CD4-positive, alpha-beta T cell treated with Interleukin-15 for 1 hour (primary cell): ENCODE measurements around the gene FAF1.
"Not testable (repeated sequence)": the region's sequence is repeated elsewhere in the genome, so short reads cannot be mapped to it uniquely, and the experiment has no call there.

Experiments used
- DNase-seq: peaks from one replicate; pipeline ENCODE4 v3.0.0-alpha.2; 2020

Gene FAF1

DNA sequence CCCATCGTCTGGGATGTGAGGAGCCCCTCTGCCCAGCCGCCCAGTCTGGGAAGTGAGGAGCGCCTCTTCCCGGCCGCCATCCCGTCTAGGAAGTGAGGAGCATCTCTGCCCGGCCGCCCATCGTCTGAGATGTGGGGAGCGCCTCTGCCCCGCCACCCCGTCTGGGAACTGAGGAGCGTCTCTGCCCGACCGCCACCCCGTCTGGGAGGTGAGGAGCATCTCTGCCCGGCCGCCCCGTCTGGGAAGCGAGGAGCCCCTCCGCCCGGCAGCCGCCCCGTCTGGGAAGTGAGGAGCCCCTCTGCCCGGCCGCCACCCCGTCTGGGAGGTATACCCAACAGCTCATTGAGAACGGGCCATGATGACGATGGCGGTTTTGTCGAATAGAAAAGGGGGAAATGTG is 7.5 kb downstream of the FAF1 start:
- DNase-seq, result not testable (repeated sequence)

DNA sequence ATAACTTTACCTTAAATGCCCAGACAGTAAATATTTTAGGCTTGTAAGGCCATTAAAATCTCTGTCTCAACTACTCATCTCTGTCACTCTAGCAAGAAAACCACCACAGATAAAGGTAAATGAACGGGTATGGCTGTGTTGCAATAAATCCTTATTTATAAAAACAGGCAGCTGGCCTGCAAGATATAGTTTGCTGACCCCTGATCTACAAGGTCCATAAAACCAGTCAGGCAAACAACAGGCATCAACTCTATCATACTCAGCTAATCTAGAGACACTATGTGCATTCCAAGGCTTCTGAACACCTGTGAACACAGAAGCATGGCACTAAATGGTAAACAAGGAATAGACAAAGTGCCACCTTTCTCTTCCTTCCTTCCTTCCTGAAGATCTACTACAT is 9.7 kb downstream of the FAF1 start:
- DNase-seq, result no peak

DNA sequence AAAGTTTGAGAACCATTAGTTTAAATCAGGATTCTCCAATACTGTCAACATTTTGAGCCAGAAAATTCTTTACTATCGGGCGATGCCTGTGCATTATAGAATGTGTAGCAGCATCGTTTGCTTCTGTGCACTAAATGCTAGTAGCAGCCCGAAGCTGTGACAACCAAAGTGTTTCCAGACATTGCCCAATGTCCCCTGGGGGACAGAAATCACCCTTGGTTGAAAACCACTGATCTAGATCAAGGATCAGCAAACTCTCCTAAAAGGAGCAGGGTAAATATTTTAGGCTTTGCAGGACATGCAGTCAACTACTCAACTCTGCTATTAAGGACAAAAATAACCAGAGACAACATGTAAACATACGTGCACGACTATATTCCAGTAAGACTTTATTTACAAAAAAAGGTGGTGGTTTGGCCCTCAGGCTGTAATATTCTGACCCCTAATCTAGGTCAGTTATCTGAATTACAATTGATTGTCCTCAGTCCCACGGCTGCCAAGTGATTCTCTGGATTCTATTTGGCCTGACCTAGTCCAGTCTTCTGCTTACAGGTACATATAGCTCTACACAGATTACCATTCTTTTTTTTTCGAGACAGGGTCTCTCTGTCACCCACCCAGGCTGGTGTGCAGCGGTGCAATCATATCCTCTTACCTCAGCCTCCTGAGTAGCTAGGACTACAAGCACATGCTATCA is 10.6 kb downstream of the FAF1 start:
- no peak for DNase-seq

DNA sequence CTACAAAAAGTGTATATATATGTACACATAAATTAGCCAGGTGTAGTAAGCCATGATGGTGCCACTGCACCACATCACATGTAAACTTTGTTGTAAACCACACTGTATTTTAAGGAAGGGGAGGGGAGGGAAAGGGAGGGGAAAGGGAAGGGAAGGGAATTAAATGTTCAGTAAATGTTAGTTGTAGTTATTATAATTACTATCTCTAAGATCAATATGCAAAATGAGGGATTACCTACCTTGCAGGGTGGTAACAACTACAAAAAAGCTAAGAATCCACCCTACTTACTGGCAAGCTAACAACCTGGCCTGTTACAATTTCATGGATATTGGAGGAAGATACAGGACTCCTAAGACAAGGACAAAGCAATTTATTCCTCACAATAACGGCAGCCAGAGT is 17.7 kb downstream of the FAF1 start:
- DNase-seq, result no peak

DNA sequence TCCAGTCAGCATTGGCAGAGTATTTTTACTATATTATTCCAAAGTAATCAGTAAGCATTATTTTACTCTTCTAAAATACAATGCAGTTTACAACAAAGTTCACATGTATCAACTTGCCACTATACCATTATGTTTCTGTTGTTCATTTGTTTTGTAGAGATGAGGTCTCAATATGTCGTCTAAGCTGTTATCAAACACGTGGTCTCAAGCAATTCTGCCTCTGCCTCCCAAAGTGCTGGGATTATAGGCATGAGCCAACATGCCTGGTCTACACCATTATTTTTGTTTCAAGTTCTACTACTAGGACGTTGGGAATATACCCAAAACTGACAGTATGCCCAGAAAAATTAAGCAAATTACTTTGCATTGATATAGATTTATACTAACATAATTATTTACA is 19.8 kb downstream of the FAF1 start:
- no peak for DNase-seq

DNA sequence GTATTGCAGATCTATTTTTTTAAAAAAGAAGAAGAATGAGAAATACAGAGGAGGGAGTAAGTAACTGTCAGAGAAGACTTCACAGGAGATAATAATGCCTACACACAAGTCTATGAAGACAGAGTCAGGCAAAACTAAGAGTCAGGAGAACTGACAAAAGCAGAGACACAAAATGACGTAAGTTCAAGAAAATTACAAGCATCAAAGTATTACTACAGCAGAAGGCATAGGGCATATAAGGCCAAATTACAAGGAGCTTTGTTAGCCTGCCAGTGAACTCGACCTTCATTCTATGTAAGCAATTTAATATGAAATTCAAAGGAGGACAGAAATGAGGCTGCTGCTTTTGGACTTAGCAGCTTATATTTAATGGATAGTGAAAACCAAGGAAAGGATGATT is 23.7 kb downstream of the FAF1 start:
- no peak for DNase-seq

DNA sequence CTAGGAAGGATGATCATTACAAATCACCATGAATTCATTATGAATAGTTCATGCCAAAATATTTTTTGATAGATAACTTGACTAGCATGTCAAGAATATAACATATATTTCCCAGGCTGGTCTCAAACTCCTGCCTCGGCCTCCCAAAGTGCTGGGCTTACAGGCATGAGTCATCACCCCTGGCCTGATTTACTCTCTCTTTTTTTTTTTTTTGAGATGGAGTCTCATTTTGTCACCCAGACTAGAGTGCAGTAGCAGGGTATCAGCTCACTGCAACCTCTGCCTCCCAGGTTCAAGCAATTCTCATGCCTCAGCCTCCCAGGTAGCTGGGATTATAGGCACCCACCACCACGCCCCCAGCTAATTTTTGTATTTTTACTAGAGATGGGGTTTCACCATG is 24.8 kb downstream of the FAF1 start:
- not testable (repeated sequence) for DNase-seq

DNA sequence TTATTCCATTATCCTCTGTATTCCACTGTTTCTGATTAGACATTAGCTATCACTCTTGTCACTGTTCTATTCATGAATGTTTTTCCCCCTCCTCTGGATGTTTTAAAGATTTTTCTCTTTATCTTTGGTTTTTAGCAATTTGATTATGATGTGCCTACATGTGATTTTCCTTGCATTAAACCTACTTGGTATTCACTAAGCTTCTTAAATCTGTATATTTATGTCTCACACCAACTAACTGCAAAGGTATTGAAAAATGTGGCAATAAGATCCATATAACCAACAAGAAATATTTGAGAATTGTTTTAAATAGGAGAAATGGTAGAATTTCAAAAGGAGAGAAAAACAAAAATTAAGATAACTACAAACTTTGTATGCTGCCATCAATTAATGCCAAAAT is 25.2 kb downstream of the FAF1 start:
- no peak for DNase-seq

DNA sequence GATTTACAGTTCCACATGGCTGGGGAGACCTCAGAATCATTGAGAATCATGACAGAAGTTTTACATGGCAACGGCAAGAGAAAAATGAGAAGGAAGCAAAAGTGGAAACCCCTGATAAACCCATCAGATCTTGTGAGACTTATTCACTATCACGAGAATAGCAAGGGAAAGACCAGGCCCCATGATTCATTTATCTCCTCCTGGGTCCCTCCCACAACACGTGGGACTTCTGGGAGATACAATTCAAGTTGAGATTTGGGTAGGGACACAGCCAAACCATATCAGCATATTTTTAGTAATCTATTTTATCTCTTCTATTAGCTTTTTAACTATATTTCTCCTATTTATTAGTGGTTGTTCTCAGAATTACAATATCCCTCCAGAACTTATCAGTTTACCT is 26.3 kb downstream of the FAF1 start:
- not testable (repeated sequence) for DNase-seq

DNA sequence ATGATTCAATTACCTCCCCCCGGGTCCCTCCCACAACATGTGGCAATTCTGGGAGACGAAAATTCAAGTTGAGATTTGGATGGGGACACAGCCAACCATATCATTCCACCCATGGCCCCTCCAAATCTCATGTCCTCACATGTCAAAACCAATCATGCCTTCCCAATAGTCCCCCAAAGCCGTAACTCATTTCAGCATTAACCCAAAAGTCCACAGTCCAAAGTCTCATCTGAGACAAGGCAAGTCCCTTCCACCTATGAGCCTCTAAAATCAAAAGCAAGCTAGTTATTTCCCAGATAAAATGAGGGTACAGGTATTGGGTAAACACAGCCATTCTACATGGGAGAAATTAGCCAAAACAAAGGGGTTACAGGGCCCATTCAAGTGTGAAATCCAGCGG is 28.0 kb downstream of the FAF1 start:
- not testable (repeated sequence) for DNase-seq

DNA sequence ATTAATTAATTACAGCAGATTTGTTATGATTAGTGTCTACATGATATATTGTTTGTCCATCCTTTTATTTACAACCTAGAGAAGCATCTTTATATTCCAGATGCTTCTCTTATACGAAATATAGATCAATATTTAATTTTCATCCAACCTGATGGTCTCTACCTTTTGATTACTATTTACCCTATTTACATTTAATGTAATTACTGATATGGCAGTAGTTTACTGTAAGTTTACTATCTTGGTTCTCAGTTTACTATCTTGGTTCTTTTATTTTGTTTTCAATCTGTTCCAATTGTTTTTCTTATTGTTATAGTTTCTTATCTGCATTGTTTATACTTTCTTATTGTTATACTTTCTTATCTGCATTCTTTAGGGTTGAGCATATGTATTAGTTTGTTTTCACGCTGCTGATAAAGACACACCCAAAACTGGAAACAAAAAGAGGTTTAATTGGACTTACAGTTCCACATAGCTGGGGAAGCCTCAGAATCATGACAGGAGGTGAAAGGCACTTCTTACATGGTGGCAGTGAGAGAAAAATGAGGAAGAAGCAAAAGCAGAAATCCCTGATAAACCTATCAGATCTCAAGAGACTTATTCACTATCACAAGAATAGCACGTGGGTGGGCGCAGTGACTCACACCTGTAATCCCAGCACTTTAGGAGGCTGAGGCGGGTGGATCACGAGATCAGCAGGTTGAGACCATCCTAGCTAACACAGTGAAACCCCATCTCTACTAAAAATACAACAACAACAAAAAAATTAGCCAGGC is 28.9 kb downstream of the FAF1 start:
- no peak for DNase-seq

DNA sequence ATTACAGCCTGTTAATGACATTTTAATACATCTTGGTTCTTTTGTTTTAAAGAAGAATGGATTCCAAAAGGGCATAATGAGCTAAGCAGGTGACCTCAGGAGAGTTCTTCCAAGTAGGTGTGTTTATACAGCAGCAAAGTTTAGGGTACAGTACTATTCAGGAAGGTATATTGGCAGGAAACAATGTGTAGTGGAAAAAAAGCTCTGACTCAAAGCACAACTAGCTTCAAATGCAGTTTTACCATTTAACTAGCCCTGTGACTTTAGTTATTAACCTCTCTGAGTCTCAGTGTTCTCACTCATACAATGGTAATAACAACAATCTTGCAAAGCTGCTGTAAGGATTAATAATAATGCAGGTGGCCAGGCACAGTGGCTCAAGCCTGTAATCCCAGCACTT is 29.9 kb downstream of the FAF1 start:
- DNase-seq, result no peak

DNA sequence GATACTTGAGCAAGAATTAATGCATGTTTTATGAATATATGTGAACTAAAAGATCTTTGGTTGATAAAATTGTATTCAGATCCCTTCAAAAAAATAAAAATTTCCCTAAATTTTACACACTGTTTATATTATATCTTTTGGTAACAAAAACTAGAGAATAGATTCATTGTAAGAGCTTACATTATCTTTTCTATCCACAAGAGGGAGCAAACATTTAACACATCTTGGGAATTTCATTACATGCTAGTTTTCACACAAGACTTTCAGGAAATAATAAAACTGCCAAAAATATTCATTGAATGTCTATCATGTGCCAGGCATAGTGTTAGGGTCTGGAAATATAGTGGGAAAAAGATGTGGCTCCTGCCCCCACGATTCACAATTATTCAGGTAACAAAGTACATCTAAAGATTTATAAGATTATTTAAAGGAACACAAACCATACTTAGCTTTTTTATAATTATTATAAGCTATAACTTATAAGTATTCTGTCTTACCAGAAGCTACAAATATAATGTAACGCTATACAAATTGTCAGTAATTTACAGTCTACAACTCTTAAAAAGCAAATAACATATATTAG is 30.6 kb downstream of the FAF1 start:
- DNase-seq, result no peak

DNA sequence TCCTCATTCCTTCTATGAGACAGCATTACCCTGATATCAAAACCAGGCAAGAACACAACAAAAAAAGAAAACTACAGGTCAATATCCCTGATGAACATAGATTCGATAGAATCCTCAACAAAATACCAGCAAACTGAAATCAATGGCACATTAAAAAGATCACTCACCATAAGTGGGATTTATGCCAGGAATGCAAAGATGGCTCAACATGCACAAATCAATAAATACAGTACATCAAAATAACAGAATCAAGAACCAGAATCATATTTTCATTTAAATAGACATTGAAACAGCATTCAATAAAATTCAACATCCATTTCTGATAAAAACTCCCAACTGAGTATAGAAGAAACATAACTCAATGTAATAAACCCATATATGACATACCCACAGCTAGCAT is 36.5 kb downstream of the FAF1 start:
- no peak for DNase-seq

DNA sequence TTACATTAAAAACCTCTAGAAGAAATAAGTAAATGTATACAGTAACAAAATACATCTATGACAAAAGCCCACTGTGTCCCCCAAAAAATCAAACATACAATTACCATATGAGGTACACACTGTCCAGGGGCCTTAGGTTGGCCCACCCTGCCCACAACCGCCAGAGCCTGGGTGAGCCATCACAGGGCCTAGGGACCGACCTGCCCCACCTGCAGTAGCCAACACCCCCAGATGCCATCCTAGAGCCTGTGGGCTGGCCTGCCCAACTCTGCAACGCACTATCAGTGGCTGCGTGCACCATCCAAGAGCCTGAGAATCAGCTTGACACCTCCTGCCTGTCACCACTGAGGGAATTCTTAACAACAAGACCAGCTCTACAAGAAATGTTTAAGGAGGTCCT is 39.0 kb downstream of the FAF1 start:
- no peak for DNase-seq

DNA sequence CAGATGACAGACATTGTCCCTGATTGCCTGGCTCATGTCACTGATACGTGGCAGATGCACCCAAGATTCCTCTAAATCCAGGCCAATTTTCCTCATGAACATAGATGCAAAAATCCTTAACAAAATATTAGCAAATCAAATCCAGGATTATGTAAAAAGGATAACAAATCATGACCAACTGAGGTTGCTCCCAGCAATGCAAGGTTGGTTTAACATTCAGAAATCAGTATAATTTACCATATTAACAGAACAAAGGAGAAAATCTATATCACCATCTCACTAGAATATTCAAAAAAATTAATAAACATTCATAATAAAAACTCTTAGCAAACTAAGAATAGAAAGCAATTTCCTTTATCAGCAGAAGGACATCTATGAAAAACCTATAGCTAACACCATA is 39.7 kb downstream of the FAF1 start:
- no peak for DNase-seq

DNA sequence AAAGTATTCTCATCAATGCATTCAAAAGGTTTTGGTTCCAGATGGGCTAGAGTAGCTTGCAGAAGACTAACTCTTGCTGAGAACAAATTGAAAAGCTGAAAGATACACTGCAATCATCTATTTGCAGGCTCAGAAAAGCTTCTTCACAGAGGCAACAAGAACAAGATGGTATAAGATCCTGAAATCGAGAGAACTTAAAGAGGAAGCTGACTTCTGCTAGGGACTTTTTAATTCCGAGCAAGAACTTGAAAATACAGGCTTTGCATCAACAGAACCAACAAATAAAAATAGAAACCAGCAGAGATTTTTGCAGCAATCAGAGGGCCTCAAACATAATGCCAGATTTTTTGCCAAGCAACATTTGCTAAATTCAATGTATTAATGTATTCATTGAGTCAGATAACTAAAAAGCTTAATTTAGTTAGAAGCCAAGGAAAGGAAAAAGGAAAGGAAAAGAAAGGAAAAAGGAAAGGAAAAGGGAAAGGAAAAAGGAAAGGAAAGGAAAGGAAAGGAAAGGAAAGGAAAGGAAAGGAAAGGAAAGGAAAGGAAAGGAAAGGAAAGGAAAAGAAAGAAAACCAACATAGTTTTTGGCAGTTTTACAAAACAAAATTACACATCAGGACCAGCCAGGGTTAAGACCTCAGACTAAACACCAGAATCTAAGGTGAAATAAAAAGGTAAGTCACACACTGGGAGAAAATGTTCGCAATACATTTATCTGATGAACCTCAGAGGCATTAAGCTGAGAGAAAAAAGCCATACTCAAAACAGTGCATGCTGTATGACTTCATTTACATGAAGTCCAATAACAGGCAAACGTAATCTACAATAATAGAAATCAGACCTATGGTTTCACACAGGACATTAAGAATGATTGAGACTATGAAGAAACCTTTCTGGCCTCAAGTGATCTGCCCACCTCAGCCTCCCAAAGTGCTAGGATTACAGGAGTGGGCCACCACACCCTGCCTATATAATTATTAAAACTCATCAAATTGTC is 42.6 kb downstream of the FAF1 start:
- DNase-seq, result no peak

DNA sequence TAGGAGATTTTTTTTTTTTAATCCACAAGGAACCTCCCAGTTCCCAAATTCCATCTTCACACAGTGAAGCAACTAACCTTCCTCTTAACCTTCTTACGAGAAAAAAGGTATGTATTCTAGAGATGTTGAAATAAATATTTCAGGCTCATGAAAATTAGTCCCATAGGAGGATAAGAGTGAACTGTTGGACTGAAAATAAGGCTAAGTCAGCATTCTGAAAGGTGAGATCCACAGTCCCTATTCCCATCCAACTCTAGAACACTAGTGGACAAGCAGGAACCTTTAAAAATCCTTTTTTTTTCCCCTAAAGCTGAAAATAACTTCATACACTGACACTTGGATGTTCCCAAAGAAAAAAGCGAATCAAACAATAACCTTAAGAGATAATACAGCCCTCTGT is 44.4 kb downstream of the FAF1 start:
- DNase-seq, result no peak

DNA sequence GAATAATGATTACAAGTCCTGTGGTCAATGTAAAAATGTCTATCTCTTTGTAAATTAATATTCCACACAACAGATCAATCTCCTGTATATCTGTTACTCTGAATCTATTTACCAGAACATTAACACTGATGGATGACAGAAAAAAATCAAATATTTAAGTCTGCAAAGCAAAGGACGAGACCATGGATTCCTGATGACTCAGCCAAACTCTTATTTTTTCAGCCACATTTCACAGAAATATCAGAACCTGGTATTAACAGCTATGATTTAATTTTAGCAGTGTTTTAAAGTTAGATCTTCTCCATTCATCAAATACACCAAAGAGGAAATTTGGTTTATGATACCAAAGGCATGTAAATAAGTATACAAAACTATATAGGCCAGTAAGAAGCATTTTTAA is 46.1 kb downstream of the FAF1 start:
- no peak for DNase-seq

DNA sequence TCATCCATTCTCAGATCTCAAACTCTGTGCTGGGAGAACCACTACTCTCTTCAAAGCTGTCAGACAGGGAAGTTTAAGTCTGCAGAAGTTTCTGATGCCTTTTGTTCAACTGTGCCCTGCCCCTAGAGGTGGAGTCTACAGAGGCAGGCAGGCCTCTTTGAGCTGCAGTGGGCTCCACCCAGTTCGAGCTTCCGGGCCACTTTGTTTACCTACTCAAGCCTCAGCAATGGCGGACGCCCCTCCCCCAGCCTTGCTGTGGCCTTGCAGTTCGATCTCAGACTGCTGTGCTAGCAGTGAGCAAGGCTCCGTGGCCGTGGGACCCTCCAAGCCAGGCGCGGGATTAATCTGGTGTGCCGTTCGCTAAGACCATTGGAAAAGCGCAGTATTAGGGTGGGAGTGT is 49.7 kb downstream of the FAF1 start:
- not testable (repeated sequence) for DNase-seq

DNA sequence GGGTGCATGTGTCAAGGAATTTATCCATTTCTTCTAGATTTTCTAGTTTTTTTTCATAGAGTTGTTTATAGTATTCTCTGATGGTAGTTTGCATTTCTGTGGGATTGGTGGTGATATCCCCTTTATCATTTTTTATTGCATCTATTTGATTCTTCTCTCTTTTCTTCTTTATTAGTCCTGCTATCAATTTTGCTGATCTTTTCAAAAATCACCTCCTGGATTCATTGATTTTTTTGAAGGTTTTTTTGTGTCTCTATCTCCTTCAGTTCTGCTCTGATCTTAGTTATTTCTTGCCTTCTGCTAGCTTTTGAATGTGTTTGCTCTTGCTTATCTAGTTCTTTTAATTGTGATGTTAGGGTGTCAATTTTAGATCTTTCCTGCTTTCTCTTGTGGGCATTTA is 52.5 kb downstream of the FAF1 start:
- DNase-seq, result not testable (repeated sequence)

DNA sequence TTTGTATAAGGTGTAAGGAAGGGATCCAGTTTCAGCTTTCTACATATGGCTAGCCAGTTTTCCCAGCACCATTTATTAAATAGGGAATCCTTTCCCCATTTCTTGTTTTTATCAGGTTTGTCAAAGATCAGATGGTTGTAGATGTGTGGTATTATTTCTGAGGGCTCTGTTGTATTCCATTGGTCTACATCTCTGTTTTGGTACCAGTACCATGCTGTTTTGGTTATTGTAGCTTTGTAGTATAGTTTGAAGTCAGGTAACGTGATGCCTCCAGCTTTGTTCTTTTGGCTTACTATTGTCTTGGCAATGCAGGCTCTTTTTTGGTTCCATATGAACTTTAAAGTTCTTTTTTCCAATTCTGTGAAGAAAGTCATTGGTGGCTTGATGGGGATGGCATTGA is 54.0 kb downstream of the FAF1 start:
- not testable (repeated sequence) for DNase-seq

DNA sequence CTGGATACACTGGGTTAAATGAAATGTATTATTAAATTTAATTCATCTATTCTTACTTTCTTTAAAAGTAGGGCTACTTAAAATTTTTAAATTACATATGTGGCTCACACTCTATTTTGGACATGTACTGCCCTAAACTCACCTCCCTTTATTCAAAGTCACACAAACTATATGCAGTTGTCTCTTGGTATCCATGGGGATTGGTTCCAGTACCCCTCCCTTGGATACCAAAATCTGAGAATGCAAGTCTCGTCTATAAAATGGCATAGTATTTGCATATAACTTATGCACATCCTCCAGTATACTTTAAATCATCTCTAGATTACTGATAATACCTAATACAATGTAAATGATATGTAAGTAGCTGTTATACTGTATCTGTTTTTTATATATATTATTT is 57.6 kb downstream of the FAF1 start:
- no peak for DNase-seq
